Measurements from ENCODE around the gene TYW1B.
"Not testable (repeated sequence)": the region's sequence is repeated elsewhere in the genome, so short reads cannot be mapped to it uniquely, and the experiment has no call there.

The TYW1B gene

DNA sequence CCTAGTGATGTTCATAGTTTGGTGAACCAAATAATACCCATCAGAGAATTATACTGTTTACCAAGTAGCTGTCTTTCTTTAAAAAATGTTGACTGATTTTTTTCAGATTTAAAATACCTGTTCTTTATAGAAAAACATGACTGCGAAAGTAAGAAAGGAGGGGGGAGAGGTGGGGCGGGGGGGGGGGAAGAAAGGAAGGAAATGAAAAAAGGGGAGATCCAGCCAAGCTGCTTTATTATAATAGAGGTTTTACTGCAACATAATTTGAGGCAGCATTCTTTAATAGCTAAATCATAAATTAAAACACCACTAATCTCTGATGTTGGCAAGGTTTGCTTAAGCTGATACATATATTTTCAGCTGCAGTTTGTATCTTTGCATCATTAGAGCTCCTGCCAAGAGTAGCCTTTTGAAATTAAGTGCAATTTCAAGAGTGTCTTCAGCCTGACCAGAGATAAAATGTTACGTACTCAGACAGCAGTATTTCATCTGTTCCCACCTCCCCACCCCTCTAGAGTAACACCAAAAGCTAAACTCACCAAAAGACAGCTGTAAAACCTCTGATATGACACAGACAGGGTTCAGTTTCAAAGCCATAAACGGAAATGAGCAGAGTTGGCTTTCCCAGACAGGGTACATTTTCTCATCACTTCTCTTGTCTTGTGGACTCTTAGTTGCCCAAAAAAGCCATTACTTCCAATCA is 202.1 kb downstream of the TYW1B start:
- not testable (repeated sequence) for DNase-seq (ENCODE audit: low spot score)

DNA sequence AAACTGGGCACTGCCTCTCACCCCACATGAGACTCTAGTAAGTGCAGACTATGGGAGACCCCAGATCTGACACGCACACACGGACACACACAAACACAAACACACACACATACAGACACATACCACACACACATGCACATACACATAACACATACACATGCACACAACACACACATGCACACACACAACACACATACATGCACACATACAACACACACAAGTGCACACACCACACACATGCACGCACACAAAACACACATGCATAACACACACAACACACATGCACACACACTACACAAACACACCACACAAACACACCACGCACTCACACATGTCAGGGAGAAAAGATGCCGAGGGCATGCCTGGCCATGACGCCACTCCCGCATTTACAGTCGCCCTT is 205.5 kb downstream of the TYW1B start:
- DNase-seq (ENCODE audit: low spot score) = no peak

DNA sequence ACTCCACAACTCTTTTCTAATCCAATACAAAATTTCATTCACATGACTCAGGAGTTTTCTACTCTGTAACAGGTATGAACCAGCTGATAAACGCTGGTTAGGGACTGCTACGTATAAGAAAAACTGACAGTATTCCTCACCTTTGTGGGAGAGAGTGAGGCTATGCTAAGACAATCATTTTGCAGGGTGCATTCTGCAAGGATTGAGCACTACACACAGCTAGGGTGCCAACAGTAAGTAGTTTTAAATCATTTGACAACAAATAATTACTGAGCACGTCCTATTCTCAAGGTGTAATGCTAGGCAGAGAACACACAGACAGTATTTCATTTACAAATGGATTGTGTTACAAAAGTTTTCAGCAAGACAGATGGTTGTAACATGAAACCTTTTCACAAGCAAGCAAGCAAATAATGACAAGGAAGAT is 206.2 kb downstream of the TYW1B start:
- DNase-seq (ENCODE audit: low spot score) = not testable (repeated sequence)

DNA sequence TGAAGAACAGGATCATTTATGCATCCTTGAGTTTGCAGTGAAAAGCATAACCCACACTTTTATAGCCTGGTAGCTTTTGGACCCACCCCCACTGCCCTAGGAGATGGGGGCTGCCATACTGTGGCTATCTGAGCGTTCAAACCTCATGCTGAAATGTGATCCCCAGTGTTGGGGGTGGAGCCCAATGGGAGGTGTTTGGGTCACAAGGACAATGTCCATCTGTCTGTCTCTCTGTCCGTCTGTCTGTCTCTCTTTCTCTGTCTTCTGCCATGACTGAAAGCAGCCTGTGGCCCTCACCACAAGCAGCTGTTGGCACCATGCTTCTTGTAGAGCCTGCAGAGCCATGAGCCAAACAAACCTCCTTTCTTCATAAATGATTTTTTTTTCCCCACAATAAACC is 207.1 kb downstream of the TYW1B start:
- not testable (repeated sequence) for DNase-seq (ENCODE audit: low spot score)

DNA sequence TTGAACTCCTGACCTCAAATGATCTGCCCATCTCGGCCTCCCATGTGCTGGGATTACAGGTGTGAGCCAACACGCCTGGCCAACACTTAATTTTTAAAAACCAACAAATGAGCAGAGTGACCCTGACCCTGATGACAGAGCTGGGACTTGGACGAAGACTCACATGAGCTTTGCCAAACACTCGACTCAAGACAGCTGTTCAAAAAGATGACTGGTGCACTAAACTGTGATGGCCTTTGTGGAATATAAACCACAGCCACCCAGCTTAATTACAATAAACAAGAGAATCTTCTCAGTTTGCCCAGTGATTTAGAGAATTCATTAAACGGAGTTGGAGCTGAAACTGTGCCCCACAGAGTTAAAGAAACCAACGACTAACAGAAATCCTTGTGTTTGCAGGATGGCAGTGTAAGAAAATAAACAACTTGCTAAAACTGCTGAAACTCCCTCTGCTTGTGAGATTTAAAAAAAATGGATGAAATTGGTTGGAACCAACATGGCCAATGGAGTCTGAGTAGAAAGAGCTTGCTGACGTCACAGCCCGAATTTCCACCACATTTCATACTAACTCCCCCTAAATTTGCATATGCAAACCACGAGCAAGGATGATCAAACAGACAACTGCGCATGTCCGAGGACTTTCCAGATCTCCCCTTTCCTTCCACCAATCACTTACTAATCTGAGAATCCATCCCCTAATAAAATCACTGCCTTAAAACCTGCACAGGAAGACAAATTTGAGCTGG is 209.4 kb downstream of the TYW1B start:
- DNase-seq (ENCODE audit: low spot score) = not testable (repeated sequence)

DNA sequence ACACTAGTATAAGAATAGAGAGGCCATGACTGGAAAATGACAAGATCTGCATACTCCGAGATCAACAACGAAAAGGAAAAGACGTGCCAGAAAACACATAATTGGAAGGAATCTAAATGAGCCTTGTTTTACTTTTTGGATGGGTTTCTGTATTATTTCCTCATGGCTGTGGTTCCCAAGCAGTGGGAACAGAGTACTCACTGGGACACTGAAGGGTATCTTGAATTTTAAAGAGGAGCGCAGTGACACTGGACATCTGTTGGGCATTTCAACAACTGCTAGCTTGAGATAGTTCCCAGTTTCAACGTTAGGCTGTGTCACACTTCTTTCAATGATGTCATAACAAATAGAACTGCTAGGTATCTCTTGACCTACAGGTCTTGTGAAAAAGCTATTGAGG is 218.2 kb downstream of the TYW1B start:
- DNase-seq (ENCODE audit: low spot score) = not testable (repeated sequence)

DNA sequence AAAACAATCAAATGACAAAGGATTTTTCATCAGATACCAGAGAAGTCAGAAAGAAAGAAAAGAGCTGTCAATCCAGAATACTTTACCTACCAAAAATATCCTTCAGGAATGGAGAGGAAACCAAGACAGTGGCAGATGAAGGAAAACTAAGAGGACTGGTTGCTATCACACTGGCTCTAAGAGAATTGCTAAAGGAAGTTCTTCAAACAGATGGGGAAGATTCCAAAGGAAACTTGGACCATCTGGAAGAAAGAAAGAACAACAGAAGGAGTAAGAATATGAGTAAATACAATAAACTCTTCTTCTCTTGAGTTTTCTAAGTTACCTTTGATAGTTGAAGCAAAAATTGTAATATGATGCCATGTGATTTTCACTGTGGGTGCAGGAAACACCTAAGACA is 220.0 kb downstream of the TYW1B start:
- not testable (repeated sequence) for DNase-seq (ENCODE audit: low spot score)

DNA sequence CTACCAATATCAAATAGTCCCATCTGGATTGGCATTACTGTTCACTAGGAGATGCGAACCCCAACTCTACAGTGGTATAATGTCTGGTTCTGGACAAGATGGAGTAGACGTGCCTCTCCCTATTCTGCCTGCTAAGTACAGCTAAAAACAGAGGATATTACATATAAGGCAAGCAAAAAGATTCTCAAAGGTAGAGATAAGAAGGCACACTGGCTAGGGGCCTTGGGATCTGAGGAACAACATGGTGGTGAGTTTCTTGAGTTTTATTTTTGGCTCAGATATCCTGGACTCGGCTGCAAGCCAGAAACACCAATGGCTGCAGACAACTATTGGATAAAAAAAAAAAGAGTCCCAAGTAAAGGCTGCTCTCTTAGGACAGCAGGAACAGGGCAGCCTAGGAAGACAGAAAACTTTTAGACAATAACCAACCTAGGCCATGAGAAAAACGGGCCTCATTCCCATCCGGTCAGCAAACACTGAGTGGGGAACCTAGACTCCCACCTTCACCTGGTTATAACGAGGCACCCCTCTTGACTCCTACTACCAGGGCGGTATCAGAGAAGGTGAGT is 222.1 kb downstream of the TYW1B start:
- DNase-seq (ENCODE audit: low spot score) = not testable (repeated sequence)

DNA sequence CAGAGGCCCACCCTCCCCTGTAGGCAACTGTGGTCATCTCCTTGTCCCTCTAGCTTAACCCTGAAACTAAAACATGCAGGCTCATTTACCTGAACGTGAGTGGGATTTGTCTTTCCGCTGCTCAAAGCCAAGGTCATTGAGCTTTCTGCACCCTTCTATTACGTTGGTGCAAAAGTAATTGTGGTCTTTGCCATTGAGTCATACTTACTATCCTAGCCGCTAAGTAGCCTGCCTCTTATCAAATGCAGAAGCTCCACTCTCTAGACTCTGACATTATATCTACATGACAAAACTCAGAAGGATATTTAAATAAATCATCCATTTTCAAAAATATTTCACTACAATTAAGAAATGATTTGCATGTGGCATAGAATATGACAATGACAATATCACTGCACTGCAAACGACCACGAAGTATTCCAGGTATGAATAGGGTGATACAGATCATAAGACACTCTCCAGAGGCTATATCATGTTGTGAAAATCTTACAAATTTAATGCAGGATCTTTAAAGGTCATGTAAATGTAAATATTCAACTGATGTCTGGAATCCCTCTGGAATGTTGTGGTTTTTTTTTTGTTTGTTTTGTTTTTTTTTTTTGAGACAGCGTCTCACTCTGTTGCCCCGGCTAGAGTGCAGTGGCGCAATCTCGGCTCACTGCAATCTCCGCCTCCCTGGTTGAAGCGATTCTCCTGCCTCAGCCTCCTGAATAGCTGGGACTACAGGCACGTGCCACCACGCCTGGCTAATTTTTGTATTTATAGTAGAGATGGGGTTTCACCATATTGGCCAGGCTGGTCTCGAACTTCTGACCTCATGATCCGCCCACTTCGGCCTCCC is 223.0 kb downstream of the TYW1B start:
- DNase-seq (ENCODE audit: low spot score) = not testable (repeated sequence)

DNA sequence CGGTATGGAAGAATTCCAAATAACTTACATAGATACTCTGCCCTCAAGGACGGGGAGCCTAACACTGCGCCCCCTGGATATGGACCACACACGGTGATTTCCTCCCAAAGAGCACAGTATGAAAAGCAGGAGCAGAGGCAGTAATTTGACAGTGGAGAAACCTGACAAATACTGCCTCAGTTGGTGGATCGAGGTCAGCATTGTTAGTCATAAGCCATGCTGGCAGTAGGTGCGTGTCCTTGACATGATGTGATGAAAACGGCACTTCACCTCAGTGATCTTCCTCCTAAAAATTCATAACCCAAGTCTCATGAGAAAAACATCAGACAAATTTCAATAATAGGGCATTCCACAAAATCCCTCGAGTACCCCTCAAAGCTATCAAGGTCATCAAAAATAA is 224.5 kb downstream of the TYW1B start:
- DNase-seq (ENCODE audit: low spot score) = not testable (repeated sequence)

DNA sequence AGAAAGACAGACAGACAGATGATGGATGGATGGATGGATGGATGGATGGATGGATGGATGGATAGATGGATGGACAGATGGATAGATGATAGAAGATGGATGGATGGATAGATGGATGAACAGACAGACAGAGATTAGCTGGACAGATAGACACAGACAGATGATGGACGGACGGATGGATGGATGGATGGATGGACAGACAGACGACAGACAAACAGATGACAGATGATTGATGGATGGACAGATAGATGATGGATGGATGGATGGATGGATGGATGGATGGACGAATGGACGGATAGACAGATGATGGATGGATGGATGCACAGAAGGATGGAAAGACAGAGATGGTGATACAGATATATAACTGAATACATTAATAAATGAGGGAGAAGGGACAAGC is 224.9 kb downstream of the TYW1B start:
- no peak for DNase-seq (ENCODE audit: low spot score)

DNA sequence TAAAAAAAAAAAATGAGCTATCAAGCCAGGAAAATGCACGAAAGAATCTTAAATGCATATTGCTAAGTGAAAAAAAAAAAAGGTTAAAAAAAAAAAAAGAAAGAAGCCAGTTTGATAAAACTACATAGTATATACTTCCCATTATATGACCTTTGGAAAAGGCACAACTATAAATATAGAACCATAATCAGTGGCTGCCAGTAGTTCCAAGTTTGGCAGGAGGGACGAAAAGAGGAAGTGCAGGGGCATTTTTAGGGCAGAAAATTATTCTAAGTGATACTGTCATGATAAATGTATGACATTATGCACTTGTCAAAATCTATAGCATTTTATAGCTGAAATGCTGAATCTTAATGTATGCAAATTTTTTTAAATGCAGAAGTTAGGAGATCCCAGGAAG is 226.3 kb downstream of the TYW1B start:
- not testable (repeated sequence) for DNase-seq (ENCODE audit: low spot score)

DNA sequence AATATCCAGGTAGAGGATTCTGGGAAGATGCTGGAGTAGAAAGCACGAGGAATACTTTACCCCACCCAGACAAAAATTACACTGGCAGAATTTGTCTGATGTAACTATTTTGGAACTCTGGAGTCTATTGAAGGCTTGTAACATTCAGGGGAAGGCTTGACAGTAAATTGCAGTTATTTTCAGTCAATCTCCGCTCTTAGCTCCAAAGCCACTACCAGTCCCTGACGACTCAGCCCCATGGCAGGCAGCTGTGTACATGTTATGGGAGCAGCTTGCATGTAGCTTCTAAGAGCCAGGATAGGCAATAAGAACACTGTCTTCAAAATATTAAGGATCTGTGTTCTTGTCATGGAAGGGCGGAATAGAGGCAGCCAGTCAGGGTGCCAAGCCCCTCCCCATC is 238.0 kb downstream of the TYW1B start:
- DNase-seq (ENCODE audit: low spot score) = not testable (repeated sequence)

DNA sequence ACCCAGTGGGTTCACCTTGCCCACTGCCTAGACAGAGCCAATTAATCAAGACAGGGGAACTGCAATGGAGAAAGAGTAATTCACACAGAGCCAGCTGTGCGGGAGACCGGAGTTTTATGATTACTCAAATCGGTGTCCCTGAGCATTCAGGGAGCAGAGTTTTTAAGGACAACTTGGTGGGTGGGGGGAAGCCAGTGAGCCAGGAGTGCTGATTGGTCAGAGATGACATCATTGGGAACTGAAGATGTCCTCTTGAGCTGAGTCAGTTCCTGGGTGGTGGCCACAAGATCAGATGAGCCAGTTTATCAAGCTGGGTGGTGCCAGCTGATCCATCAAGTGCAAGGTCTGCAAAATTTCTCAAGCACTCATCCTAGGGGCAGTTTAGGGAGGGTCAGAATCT is 240.7 kb downstream of the TYW1B start:
- not testable (repeated sequence) for DNase-seq (ENCODE audit: low spot score)

DNA sequence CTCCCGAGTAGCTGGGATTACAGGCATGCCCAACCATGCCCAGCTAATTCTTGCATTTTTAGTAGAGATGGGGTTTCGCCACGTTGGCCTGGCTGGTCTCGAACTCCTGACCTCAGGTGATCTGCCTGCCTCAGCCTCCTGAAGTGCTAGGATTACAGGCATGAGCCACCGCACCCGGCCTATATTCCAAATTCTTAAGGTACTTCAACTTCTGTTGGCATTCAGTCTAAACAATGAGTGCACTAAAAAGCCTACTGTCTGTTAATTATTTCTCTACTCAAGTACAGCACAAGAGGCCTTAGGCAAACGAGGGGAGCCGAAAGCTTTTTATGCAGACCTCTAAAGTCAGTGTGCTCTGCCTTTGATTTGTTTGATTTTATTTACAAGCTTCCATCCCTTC is 243.4 kb downstream of the TYW1B start:
- not testable (repeated sequence) for DNase-seq (ENCODE audit: low spot score)

DNA sequence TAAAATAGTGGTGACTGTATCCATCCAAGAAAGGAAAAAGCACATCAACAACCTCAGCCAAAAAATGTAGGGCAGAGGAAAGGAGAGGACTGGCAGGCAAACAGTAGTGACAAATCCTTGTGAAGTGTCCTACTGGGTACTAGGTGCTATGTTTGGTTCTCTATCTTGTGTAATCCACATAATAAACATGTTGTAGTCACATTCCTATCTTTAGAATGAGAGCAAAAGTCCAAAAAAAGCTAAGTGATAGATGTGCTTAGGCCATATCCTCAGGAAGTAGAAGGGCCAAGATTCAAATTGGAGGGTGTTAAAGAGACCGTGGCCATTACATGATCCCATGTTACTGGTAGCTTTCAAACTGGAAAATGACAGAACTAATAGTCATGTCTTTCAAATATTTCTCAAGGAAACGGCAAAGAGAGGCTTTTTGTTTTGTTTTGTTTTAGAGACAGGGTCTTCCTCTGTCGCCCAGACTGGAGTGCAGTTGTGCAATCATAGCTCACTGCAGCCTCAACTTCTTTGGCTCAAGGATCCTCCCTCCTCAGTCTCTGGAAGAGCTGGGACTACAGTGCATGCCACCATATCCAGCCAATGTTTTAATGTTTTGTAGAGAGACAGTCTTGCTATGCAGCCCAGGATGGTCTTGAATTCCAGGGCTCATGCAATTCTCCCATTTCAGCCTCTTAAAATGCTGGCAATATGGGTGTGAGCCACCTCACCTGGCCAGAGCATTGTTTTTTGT is 244.2 kb downstream of the TYW1B start:
- not testable (repeated sequence) for DNase-seq (ENCODE audit: low spot score)

DNA sequence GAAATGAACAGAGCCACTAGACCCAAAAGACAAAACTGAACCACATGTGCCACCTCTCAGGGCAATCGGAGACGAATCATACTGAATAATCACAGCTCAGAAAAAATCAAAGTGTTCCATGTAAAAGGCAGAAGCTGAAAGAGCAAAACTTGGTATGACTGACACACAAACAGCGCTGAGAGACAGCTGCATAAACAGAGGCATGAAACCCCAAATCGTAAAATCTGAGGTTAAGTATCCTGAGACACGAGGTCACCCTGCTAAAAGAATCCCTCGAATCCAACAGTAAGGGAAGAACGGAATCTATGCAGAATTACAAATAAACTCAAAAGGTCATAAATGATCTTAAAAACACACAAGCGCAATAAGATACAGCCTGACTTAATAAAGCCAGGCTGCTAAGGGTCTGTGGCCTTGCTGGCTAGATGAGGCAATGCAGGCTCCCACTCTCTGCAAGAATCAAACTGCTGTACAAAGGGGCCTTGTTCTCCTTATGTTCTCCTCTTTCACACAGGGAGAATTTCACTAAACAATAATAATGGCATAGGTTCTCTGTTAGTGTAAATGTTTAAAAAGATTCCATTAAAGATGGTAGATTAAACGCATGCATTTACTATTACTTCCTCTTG is 247.7 kb downstream of the TYW1B start:
- DNase-seq (ENCODE audit: low spot score) = not testable (repeated sequence)

DNA sequence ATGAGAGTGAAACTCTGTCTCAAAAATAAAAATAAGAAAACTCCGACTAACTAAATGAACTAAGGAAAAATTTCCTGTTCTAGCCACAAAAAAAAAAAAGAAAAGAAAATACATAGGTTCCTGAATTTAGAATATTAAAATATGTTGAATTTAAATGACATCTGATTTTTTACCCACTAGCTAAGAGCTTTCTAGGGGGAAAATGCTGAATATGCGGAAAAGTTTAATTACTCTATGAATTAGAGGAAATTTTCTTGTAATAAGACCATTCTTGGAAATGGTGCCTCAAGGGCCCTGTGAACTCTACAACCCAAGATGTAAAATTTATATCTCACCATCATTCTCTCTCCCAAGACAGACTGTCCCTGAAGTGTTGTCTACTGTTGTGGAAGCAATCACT is 250.9 kb downstream of the TYW1B start:
- DNase-seq (ENCODE audit: low spot score) = no peak

DNA sequence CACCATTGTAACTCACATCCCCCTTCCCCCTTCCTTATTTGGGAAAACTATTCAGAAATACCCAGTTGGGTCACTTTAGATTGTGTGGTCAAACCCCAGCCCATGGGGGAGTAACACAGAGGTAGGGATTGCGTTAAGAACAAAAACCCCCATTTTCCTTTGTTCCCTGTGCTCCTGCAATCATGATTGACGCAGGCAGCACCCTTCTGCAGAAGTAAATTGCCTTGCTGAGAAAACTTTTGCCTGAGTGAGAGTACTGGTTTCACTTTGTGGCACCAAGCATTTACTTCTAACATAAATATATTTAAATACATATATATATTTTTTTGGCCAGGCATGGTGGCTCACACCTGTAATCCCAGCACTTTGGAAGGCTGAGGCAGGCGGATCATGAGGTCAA is 266.0 kb downstream of the TYW1B start:
- DNase-seq (ENCODE audit: low spot score) = not testable (repeated sequence)

DNA sequence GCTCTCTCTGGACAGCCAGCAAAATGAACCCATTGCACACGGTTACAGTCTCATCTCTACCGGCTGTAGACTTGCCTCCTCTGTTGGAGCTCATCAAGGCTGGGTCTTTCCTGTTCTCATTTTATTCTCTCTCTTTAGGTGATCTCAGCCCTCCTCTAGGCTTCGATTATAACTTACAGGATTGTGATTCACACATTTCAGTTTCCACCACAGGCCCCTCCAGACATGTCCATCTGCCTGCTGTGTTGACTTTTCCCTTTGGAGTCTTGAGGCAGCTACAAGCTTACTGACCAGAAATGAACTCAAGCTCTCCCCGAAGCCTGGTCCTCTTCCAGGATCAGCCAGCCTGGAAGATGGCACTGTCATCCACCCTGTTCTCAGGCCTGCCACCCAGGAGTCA is 268.5 kb downstream of the TYW1B start:
- DNase-seq (ENCODE audit: low spot score) = not testable (repeated sequence)

DNA sequence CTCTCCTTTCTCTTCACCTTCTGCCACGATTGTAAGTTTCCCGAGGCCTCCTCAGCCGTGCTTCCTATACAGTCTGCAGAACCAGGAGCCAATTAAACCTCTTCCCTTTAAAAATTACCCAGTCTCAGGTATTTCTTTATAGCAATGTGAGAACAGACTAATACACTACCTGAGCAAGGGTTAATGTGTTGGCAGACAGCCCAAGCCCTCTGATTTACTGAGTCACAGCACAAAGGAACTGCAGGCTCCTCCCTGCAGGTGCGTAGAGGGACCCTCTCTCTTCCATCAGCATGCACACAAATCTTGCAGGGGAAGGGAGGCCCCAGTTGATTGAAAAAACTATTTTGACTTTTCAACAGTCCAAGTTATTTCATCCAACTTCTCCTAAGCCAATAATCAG is 271.3 kb downstream of the TYW1B start:
- not testable (repeated sequence) for DNase-seq (ENCODE audit: low spot score)

All from activated CD4-positive, alpha-beta T cell treated with anti-CD3 and anti-CD28 coated beads, Interleukin-2, Interleukin-4, amounts not matched to agents 100 ng/mL and 50 ng/mL, durations not matched to agents 16 hours and 8 hours (primary cell).